Panc1 (cell line): ENCODE results near the gene INO80. TPM values are rescaled to one million over a fixed set of nuclear protein-coding genes. Genes with fewer than 3 reads are reported as not detected.

Experiments used
- ATAC-seq: fragments of 200-7000 bp; cut with Tn5 transposase; 2 replicates; pipeline ENCODE4 v1.9.1; 2020; ENCODE audit warnings: mild to moderate bottlenecking, moderate library complexity
- BruUV-seq: library from RNA; stranded (reverse); fragments of 400-500 nt; replicated peaks from 2 replicates; lab custom pipeline; 2021; lab: Mats Ljungman, UMichigan
- CTCF ChIA-PET: fragments of 300-600 bp; sonication (Branson Sonifier 250); formaldehyde crosslinking; loops from one replicate; lab custom pipeline; 2022; ENCODE audit warnings: antibody characterized with exemption; lab: Charles Lee
- POLR2A ChIA-PET: fragments of 300-600 bp; sonication (Branson Sonifier 250); formaldehyde crosslinking; loops from one replicate; lab custom pipeline; 2022; ENCODE audit warnings: antibody characterized with exemption; lab: Charles Lee
- DNase-seq: peaks from one replicate; pipeline ENCODE4 v3.0.0-alpha.2; 2010; ENCODE audit warnings: low read depth, low spot score
- H3K27ac ChIP-seq: 2 replicates; pipeline ENCODE4 v1.5.1; 2011; ENCODE audit warnings: mild to moderate bottlenecking, low read length, inconsistent platforms
- H3K27me3 ChIP-seq: fragments of 200-500 bp; sonication (Bioruptor generic); 2 replicates; pipeline ENCODE4 v1.6.0; 2014; ENCODE audit warnings: low read length, inconsistent platforms; ENCODE audit not compliant: control insufficient read depth, insufficient read depth
- H3K36me3 ChIP-seq: fragments of 200-500 bp; sonication (Bioruptor generic); 2 replicates; pipeline ENCODE4 v1.5.1; 2014; ENCODE audit warnings: inconsistent platforms, mild to moderate bottlenecking, low read length, moderate library complexity; ENCODE audit not compliant: control insufficient read depth, insufficient read depth
- H3K4me1 ChIP-seq: 2 replicates; pipeline ENCODE4 v1.5.1; 2011; ENCODE audit warnings: inconsistent platforms, mild to moderate bottlenecking, low read length, moderate library complexity; ENCODE audit not compliant: control insufficient read depth, insufficient read depth
- H3K4me3 ChIP-seq, 2 experiments: 2 replicates each; pipeline ENCODE4 v1.5.1; 2011 to 2012; ENCODE audit warnings: low read depth in 2 of 2, low read length in 2 of 2, mild to moderate bottlenecking in 2 of 2, inconsistent platforms in 1 of 2, moderate library complexity in 1 of 2
- H3K9me3 ChIP-seq: fragments of 200-500 bp; sonication (Bioruptor generic); 2 replicates; pipeline ENCODE4 v1.5.1; 2014; ENCODE audit warnings: low read depth, mild to moderate bottlenecking, inconsistent platforms, low read length, moderate library complexity; ENCODE audit not compliant: control insufficient read depth, insufficient read depth
- CTCF ChIP-seq: fragments of 450-650 bp; IDR thresholded peaks from 2 replicates; pipeline ENCODE4 v1.5.1; 2017; ENCODE audit warnings: mild to moderate bottlenecking
- POLR2AphosphoS5 ChIP-seq: IDR thresholded peaks from 2 replicates; pipeline ENCODE4 v1.6.1; 2012; ENCODE audit warnings: mild to moderate bottlenecking, low read depth, low read length, moderate library complexity
- SIN3A ChIP-seq: IDR thresholded peaks from 2 replicates; pipeline ENCODE4 v1.6.1; 2012; ENCODE audit warnings: low read depth, mild to moderate bottlenecking, low read length, moderate library complexity, borderline replicate concordance; ENCODE audit not compliant: insufficient read depth
- TCF7L2 ChIP-seq: IDR thresholded peaks from 2 replicates; pipeline ENCODE4 v1.6.1; 2011; ENCODE audit warnings: mild to moderate bottlenecking, low read depth, low read length, inconsistent platforms
- in situ Hi-C: cut with HindIII; loops from 2 replicates; pipeline ENCODE4 v1.10.0; 2016; ENCODE audit warnings: low sequenced_read_pairs, low pct_unique_long_range_greater_than_20kb
- intact Hi-C: fragments of 100-400 bp; cut with micrococcal nuclease; formaldehyde crosslinking; loops from one replicate; pipeline ENCODE4 v1.10.0; 2022; ENCODE audit not compliant: unreplicated experiment
- total RNA-seq: library from RNA; stranded (reverse); gene quantifications from one replicate; pipeline ENCODE4 v1.2.1, GENCODE V29; 2021; ENCODE audit not compliant: unreplicated experiment
- TF ChIP-seq, protein P1 (sequence below), 2 experiments: IDR thresholded peaks; 2 replicates each; pipeline ENCODE4 v1.6.1; 2011 to 2012; ENCODE audit warnings: low read depth in 2 of 2, control low read depth in 1 of 2, low read length in 1 of 2, mild to moderate bottlenecking in 1 of 2, moderate library complexity in 1 of 2; ENCODE audit not compliant: insufficient read depth in 1 of 2

INO80 gene
- total RNA-seq, 1 experiment from 2014 or later: 26.2 TPM

DNA sequence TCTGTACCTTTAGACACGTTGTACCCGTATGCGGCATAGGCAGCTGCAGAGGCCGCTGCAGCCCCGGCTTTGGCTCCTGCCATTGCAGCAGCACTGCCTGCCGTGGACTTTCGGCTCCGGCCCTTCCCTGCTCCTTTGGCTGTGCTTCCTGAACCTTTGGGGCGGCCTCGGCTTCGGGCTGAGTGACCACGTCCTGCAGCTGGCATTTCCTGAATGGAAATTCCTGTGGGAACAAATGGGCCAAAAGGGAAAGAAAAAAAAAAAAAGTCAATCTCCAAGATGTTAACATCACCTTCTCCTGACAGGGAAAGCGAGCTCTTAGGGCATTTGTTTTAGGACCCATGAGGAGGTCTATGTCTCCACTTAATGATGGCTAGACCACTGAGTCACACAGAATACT, 133.2 kb downstream of the INO80 start:
- ChIA-PET POLR2A (no interaction called here), CTCF (no interaction called here)
- no TSS peak for BruUV-seq
- Histone ChIP-seq H3K36me3 (peaks cover 42% of the 10 kb centered on the region), H3K27ac (no peak overlapping the region), H3K4me1 (no peaks in the 10 kb centered on the region), H3K27me3 (no peaks in the 10 kb centered on the region), H3K4me3 (no peak overlapping the region), H3K9me3 (no peaks in the 10 kb centered on the region)
- in situ Hi-C loops: no loop called here
- intact Hi-C loops: no loop called here
- DNase-seq: no peak
- ATAC-seq: no peak
- TF ChIP-seq SIN3A (no peak), POLR2AphosphoS5 (no peak), CTCF (no peak), TCF7L2 (no peak)
- TF ChIP-seq, protein P1, sequence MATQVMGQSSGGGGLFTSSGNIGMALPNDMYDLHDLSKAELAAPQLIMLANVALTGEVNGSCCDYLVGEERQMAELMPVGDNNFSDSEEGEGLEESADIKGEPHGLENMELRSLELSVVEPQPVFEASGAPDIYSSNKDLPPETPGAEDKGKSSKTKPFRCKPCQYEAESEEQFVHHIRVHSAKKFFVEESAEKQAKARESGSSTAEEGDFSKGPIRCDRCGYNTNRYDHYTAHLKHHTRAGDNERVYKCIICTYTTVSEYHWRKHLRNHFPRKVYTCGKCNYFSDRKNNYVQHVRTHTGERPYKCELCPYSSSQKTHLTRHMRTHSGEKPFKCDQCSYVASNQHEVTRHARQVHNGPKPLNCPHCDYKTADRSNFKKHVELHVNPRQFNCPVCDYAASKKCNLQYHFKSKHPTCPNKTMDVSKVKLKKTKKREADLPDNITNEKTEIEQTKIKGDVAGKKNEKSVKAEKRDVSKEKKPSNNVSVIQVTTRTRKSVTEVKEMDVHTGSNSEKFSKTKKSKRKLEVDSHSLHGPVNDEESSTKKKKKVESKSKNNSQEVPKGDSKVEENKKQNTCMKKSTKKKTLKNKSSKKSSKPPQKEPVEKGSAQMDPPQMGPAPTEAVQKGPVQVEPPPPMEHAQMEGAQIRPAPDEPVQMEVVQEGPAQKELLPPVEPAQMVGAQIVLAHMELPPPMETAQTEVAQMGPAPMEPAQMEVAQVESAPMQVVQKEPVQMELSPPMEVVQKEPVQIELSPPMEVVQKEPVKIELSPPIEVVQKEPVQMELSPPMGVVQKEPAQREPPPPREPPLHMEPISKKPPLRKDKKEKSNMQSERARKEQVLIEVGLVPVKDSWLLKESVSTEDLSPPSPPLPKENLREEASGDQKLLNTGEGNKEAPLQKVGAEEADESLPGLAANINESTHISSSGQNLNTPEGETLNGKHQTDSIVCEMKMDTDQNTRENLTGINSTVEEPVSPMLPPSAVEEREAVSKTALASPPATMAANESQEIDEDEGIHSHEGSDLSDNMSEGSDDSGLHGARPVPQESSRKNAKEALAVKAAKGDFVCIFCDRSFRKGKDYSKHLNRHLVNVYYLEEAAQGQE (IDR thresholded peaks at IDR 0.05; ENCODE audit: insufficient read depth in 1 of 2, low read depth in 2 of 2, low read length in 1 of 2): no peak

DNA sequence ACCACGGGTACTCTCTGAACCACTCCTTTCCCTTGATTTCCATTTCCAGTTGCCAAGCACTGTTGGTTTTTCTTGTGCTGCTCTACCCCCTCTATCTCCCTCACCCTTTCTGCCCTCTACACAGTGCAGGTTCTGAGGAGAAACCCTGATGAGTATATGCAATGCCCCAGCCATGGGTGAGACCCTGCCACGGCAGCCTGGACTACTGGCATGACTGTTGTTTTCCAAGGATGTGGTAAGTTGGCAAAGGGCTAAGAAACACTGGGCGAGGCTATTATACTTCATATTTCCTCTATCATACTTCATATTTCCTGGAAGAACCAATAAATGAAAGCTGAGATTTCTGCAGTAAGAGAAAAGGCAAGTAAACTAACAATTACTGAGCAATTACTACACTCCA, 134.9 kb downstream of the INO80 start:
- no peak for TF ChIP-seq SIN3A
- TF ChIP-seq TCF7L2: no peak
- TF ChIP-seq POLR2AphosphoS5: no peak
- no peak for TF ChIP-seq CTCF
- TF ChIP-seq, protein P1 (IDR thresholded peaks at IDR 0.05; ENCODE audit: insufficient read depth in 1 of 2, low read depth in 2 of 2, low read length in 1 of 2): no peak
- intact Hi-C loops (no loop called here), in situ Hi-C loops (no loop called here)
- no peak overlapping the region for H3K27ac ChIP-seq
- ChIA-PET CTCF (no interaction called here), POLR2A (no interaction called here)
- no peaks in the 10 kb centered on the region for H3K4me1 ChIP-seq
- peaks cover 40% of the 10 kb centered on the region for H3K36me3 ChIP-seq
- no TSS peak for BruUV-seq
- no peaks in the 10 kb centered on the region for H3K9me3 ChIP-seq
- no peaks in the 10 kb centered on the region for H3K27me3 ChIP-seq
- DNase-seq (no peak), ATAC-seq (no peak)
- no peak overlapping the region for H3K4me3 ChIP-seq
